ENCODE results near the gene POLR3GL.
"Not testable (repeated sequence)": the region's sequence is repeated elsewhere in the genome, so short reads cannot be mapped to it uniquely, and the experiment has no call there.

The POLR3GL gene, protein sequence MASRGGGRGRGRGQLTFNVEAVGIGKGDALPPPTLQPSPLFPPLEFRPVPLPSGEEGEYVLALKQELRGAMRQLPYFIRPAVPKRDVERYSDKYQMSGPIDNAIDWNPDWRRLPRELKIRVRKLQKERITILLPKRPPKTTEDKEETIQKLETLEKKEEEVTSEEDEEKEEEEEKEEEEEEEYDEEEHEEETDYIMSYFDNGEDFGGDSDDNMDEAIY

DNA sequence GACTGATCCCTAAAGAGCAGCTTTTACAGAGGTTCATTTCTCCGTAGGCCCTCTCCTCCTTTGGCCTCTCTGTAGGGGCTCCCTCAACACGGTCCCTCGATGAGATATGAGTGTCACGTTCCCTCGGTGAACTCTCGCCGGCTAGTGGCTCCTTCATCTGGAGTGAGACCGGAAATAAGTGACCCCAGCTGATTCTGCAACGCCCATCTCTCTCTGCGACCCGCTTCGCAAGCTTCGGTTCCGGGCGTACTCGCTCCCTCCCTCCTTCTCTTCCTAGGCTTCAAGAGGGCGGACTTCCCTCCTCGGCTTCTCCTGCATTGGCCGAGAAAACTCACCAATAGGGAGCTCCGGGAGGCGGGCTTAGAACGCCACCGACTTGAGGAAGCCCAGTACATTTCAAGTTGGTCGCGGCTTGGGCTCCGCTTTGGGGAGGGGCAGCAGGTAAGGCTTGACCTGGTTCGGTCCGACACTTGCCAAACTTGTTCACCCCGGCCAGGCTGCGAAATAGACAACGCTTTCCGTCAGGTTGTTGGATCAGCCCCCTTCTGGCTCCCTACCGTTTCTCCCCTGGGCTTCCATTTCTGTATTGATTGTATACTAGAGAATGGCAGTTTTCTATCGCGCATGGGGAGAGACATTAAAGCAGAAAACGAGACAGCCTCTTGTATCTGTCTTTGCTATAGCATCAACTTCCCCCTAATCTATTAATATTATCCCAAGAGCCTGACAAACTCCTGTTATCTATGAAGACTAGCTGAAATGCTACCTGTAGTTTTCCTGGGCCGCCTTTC, at the start of gene POLR3GL, which contains the start of gene ANKRD34A:
Gene POLR3GL (plus strand): TSS at position 363 of the 791 bp plus-strand sequence. CDS start 10,176 bp downstream, outside the sequence.
Gene ANKRD34A (minus strand): TSS at position 248 of the 791 bp plus-strand sequence. CDS start 2,816 bp downstream, outside the sequence.
- FAIRE-seq = no peak

DNA sequence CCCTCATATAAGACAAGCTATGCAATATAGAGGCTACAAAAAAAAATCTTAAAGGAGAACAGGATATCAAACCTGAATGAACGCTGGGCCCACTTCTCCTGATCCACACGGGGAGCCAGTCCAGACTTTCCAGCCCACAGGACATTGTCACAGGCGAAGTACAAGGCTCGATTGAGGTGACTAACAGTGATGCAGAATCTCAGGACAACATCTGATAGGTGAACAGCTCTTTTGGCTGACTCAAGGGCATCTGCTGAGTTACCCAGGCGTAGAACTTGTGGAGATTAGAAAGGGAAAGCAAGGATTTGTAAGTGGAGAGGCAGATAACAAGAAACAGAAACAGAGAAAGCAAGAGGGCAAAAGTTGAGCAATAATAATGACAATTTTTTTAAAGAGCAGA, 47.7 kb upstream of the POLR3GL start:
- FAIRE-seq = no peak

DNA sequence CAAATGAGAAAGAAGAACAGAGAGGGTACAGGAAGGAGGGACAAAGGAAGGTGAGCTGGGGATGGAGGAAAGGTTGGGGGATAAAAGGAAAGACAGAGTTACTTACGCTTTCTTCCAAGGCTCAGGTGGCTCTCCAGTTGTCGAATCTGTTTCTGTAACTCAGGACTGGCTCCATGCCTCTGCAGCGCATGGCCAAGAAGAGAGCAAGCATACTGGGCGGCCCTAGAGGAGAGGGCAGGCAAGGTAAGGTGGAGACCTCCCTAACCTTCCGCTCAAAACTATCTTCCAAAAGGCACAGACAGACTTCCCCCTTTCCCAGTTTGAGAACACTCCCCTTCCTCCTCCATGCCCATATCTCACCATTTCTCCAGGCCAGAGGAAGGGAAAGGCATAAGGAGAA, 46.9 kb upstream of the POLR3GL start:
- FAIRE-seq = no peak

DNA sequence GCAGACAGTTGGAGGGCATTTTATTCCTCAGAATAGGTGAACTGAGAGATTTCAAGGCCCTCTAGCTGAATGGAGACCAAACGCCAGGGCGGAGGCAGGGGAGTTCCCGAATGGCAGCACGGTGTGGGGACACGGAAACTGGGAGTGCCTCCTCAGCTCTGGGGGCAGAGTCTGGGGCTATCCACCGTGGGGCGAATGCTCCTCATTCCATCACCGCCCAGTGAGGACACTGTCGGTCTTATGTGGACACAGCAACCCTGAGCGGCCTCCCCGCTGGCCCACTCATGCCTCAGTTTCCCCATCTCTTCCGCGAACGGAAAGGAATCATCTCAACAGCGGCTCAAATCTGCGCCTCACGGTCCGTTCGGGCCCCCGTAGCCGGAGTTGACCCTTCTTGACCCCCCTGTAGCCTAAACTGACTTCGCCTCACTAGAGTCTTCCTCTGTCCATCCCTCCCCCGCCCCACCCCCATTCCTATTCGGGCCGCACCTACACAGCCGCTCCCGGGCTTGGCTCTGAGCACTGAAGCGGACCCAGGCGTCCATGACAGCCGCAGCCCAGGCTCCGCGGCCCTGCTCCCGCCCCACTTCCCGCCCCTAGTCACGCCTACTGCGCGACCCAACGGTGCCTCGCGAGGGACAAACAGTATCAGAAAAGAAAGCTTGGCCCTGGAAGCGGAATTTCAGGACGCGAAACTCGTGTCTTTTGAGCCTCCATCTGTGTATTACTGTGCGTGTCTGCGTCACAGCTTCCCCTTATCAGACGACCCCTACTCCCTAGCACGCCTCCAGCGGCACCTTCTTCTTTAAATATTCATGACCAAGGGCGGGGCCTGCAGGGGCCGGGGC, 46.1 kb upstream of the POLR3GL start, which contains the start of gene PEX11B:
Gene PEX11B (minus strand): TSS at position 574 of the 848 bp plus-strand sequence. CDS start 29 bp downstream, at position 545.
- no peak for FAIRE-seq

DNA sequence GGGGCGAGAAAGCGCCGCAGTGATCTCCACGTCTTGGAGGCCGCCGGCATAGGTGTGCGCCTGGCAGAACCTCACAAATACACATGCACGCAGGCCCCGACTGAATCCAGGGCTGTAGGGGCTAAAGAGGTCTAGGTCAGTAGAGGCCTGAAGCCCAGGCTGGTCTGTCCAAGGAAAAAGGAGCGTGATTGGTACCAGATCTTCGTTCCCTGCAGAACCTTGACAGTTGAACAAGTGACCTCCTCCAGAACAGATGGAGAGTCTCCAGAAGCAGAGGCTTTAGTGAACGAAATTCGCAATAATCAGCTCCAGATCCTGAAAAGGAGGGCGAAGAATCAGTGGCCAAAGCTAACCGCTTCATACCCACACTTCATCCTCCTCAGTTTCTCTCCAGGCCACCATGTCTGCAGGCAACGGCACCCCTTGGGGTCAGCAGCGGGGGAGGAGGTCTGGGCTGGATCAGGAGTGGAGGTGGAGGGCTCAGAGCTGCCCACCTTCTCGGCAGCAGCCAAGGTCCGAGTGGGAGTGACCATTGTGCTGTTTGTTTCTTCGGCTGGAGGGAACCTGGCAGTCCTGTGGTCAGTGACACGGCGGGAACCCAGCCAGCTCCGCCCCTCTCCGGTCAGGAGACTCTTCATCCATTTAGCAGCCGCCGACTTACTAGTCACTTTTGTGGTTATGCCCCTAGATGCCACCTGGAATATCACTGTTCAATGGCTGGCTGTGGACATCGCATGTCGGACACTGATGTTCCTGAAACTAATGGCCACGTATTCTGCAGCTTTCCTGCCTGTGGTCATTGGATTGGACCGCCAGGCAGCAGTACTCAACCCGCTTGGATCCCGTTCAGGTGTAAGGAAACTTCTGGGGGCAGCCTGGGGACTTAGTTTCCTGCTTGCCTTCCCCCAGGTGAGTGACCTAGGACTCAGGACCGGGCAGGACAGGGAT, 45.2 kb upstream of the POLR3GL start:
- no peak for FAIRE-seq

DNA sequence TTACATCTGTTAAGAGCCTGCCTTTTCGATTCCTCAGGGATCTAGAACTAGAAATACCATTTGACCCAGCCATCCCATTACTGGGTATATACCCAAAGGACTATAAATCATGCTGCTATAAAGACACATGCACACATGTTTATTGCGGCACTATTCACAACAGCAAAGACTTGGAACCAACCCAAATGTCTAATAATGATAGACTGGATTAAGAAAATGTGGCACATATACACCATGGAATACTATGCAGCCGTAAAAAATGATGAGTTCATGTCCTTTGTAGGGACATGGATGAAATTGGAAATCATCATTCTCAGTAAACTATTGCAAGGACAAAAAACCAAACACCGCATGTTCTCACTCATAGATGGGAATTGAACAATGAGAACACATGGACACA, 44.2 kb upstream of the POLR3GL start:
- not testable (repeated sequence) for FAIRE-seq

DNA sequence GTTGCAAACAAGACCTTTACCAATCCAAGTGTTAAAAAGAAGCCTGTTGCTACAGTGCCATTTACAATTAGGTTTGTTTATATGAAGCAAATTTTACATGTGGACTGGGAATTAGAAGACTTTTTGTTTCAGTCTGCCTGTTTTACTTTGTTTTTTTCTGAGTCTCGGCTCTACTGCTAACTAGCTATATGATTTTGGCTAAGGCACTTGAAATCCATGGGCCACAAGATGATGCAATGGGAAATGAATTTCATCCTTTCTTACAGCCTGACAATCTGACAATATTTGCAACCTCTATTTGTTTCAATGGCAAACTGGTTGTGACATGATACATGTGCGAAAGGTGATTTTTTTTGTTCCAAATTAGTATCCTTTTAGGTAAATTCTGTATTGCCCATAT, 42.2 kb upstream of the POLR3GL start:
- no peak for FAIRE-seq

DNA sequence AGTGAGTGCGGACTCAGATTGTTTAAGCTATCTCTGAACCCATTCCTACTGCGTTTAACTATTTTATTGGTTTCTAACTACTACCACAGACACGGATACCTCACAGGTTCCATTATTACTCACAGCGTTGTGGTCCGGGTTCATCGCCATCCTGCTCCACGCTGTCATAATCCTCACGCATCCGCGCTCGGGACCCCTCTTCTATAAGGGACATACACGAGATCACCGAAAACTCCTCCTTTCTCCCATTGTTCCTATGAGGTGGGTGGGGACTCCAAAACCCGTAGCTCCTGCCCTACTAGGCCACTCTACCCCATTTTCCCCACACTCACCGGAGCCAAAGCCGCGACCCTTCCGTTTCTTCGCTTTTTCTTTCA, 37.8 kb upstream of the POLR3GL start:
- FAIRE-seq = no peak

DNA sequence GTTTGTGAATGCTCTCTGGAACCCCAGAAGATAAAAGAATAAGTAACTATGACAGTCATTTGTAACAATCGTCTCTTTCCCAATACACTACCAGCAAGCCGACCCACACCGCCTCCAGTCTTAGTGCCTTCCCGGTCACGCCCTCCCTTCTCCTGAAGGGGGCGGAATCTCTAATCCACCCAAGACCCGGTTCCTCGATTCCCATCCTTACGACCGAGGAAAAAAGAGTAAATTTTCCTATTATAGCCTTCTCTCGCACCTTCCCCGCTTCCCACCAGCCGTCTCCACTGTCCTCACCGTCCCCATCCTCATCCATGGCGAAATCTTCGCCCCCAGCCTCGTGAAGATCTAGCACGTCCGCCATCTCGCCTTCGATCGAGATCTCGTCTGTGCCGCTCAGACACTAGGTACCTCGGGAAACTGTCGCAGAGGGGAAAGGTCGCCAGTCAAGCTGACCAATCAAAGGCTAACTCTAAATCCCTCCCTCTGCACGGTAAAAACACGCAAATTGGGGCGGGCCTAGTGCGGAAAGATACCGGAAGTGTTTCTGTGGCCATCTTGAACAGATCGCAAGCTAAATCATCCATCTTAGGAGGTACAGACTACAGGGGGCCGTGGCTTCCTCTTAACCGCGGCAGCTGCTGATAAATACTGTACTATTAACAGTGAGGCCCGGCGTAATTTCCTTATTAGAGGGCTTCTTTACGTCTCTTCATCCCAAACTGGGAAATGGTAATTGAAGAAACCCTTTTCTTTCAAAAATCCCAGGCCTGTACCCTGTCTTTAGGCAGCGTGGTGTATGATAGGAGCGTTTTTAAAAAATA, 37.2 kb upstream of the POLR3GL start, which contains the start of gene RBM8A:
Gene RBM8A (minus strand): TSS at position 422 of the 824 bp plus-strand sequence. CDS start 58 bp downstream, at position 364.
- peak; percentile 10 for FAIRE-seq

DNA sequence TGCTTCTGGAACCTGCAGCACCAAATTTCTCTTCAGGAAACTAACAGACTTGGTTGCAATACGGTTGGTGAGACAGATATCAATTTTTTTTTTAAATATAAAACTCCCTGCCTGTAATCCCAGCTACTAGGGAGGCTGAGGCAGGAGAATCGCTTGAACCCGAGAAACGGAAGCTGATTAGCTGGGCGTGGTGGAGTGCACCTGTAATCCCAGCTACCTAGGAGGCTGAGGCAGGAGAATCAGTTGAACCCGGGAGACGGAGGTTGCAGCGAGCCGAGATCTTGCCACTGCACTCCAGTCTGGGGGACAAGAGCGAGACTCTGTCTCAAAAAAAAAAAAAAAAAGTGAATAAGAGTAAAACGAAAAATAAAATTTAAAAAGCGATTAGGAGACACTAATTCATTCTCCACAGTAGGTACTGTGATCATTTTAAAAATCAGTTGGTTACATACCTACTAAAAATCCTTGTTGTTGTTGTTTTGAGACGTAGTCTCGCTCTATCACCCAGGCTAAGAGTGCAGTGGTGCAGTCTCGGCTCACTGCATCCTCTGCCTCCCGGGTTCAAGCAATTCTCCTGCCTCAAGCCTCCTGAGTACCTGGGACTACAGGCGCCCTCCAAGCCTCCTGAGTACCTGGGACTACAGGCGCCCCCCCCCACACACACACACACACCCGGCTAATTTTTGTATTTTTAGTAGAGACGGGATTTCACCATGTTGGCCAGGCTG, 36.4 kb upstream of the POLR3GL start:
- FAIRE-seq = no peak

DNA sequence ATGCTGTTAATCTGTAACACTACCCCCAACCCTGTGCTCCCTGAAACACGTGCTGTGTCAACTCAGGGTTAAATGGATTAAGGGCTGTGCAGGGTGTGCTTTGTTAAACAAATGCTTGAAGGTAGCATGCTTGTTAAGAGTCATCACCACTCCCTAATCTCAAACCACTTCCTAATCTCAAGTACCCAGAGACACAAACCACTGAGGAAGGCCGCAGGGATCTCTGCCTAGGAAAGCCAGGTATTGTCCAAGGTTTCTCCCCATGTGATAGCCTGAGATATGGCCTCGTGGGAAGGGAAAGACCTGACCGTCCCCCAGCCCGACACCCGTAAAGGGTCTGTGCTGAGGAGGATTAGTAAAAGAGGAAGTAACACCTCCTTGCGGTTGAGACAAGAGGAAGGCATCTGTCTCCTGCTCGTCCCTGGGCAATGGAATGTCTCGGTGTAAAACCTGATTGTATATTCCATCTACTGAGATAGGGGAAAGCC, 31.9 kb upstream of the POLR3GL start:
- not testable (repeated sequence) for FAIRE-seq

DNA sequence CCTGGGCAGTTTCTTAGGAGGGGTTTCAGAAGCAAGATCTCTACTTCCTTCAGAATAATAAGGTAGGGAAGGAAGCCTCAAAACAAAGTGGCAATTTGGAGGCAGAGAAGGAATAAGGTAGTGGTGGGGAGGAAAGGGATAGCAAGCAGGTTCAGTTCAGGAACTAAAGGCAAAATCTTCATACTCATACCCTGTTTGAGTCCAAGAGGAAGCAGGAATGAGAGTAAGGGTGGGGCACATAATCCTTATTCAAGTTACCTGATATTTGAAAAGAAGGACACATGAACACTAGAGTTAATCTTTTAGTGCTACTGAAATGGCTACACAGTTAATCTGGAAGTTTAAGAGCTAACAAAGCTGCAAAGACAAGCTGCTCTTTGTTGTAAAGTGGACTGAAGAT, 28.8 kb upstream of the POLR3GL start:
- FAIRE-seq = no peak

DNA sequence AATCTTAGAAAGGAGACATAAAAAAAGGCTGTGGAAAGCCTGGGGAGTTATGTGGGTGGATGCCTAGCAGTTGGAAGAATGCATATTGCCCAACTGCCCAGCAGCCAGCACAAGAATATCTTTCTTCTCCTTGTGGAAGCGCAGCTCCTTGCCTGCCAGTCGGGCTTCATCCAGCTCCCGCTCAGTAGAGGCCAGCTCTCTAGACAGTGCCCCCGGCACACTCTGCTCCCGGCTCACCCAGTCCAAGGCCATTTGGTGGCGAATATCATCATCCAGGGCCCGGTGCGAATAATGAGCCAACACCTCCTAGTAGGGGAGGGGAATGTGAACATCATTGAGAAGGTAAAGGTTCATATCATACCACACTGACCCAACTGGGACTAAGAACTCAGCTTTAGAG, 28.2 kb upstream of the POLR3GL start:
- no peak for FAIRE-seq

DNA sequence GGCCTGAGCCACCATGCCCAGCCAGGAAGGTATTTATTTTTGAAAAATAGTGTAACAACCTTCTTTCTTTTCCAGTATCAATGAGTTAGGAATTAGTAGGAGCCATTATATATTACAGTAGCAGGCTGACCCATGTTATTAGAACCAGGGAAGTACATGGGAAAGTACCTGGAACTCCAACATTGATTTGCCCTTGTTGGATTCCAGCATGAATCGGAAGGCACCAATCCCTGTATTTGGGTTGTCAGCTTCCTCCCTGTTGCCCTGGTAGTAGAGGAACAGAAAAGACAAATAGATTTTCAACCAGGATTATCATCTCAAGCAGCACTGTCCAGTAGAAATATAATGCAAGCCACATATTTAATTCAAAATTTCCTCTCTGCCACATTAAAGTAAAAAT, 27.1 kb upstream of the POLR3GL start:
- no peak for FAIRE-seq

DNA sequence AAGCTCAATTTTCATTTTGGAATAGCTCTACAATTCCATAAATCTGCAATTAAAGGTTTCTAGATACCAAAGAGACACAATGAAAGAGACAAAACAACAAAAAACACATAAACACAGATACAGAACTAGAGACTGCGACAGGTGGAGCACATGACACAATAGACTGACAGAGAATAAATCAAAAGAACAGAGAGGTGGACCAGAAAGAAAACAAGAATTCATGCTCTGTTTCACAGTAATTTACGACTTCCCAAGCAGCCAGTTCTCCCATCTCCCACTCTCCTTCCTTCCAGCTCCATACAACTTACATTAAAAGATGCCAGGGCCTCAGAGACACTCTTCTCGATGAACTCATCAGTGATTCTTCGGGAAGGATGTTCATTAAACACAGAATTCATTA, 22.1 kb upstream of the POLR3GL start:
- FAIRE-seq = no peak

DNA sequence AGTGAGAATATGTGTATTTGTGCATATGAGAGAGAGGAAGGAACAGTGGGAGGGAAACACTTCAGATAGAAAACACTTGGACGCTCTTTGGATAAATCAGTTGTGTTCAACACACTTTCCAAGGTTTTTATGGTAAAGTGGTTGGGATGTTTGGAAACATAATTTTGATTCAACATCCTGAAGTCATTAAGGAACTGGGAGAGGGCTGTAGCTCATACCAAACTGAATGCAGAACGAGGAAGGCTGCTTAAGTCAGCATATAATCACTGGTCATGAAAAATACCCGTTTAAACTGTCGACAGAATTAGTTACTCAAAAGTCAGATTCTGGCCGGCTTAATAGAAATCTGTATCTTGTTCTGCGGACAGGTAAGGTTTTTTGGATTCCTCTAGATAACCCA, 21.6 kb upstream of the POLR3GL start:
- FAIRE-seq = no peak

DNA sequence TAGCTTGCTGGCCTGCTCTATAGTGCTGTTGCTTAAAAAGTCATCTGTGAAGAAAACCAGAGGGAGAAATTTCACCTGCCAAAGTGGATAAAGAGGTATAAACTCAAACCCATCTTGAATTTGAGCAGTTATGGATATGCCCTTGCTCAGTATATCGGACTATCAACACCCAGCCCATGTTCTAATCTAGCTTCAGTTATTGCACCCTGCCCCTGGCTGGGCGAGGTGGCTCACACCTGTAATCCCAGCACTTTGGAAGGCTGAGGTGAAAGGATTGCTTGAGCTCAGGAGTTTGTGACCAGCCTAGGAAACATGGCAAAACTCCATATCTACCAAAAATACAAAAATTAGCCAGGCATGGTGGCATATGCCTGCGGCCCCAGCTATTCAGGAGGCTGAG, 20.0 kb upstream of the POLR3GL start:
- FAIRE-seq = no peak

DNA sequence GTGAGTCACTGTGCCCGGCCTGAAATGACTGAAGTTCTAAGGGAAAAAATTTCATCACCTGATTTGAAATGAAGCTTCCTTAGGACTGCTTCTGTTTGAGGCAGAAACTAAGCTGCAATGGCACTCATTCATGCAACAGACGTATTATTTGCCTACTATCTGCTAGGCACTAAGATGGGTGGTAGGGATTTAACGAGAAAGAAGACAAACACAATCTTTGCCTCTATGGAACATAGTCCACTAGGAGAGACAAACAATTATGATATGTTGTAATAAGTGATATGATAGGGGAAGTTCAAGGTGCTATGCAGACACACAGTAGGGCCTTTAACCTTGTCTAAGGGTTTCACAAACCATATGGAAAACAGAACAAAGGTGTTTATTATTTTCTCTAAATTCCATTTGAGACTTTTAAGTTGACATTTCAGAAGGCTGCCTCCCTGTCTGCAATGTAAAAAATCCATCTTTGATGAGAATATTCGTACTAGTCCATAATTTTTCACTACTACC, 18.0 kb upstream of the POLR3GL start:
- FAIRE-seq = no peak

DNA sequence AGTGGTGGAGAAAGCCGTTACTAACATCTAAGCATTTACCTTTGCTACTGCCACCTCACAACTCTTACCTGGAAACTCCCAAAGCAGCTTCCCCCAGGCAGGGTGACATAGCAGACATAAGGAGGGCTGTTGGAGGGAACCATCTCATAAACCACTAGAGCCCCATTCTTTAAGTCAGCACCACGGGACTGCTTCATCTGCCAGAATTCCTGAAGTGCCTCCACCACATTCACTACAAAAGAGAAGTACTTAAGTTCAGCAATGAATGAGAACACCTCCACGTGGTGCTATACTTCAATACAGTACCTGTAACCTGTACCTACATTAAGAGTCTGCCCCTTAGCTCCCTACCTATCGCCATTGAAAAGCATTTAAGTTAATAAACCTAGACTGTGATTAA, 16.9 kb upstream of the POLR3GL start:
- no peak for FAIRE-seq

DNA sequence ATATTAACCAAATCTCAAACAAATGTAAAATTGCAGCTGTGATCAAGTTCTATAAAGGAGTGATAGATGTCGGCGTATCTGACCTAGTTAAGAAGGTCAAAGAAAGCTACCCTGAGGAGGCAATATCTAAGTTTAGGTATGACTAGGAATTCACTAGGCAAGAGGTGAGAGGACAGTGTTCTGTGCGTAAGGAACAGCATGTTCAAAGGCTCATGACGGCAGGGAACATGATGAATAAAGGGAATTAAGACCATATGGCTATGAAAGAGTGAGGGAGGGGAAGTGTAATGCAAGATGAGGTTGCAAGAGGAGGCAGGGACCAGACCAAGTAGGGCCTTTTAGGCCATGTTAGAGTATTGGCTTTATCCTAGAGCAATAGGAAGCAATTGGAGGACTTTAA, 15.3 kb upstream of the POLR3GL start:
- no peak for FAIRE-seq
